Keratinocyte (primary cell): ENCODE results near the gene CHAC1. TPM values are rescaled to one million over a fixed set of nuclear protein-coding genes. Genes with fewer than 3 reads are reported as not detected.

Experiments
- DNase-seq: peaks from one replicate; pipeline ENCODE4 v3.0.0-alpha.2; 2011; ENCODE audit warnings: low read depth, missing footprints, low spot score
- FAIRE-seq: peaks from 2 replicates; lab custom pipeline; 2011; peaks lifted over from hg19 to GRCh38; lab: Jason Lieb, UNC
- H2AFZ ChIP-seq: 2 replicates; pipeline ENCODE4 v1.6.0; 2012; ENCODE audit warnings: low read length, control low read depth, inconsistent platforms; ENCODE audit not compliant: control insufficient read depth
- H3K27ac ChIP-seq: 2 replicates; pipeline ENCODE4 v1.5.1; 2011; ENCODE audit warnings: low read length; ENCODE audit not compliant: control insufficient read depth, insufficient read depth
- H3K27me3 ChIP-seq: 3 replicates; pipeline ENCODE4 v1.6.0; 2011; ENCODE audit warnings: low read length; ENCODE audit not compliant: control insufficient read depth, insufficient read depth; ENCODE audit errors: extremely low read depth
- H3K36me3 ChIP-seq, 2 experiments: 2 replicates in 1 of 2; 3 replicates in 1 of 2; pipeline ENCODE4 v1.5.1; 2011; ENCODE audit warnings: low read length in 2 of 2, mild to moderate bottlenecking in 1 of 2; ENCODE audit not compliant: control insufficient read depth in 2 of 2, insufficient read depth in 2 of 2; ENCODE audit errors: extremely low read depth in 1 of 2
- H3K4me1 ChIP-seq: 3 replicates; pipeline ENCODE4 v1.5.1; 2011; ENCODE audit warnings: low read length; ENCODE audit not compliant: control insufficient read depth, insufficient read depth; ENCODE audit errors: extremely low read depth
- H3K4me2 ChIP-seq: 3 replicates; pipeline ENCODE4 v1.6.0; 2011; ENCODE audit warnings: low read depth, low read length; ENCODE audit not compliant: control insufficient read depth, insufficient read depth; ENCODE audit errors: extremely low read depth
- H3K4me3 ChIP-seq, 3 experiments: fragments of 200-600 bp in 1 of 3; sonication (generic) in 1 of 3; 2 replicates in 2 of 3; 3 replicates in 1 of 3; pipeline ENCODE4 v1.5.1; 2011 to 2016; ENCODE audit warnings: low read length in 3 of 3, mild to moderate bottlenecking in 3 of 3, control low read depth in 2 of 3, inconsistent platforms in 1 of 3, low read depth in 1 of 3, mixed read lengths in 1 of 3, mixed run types in 1 of 3, moderate library complexity in 1 of 3; ENCODE audit not compliant: control insufficient read depth in 2 of 3, insufficient read depth in 2 of 3; ENCODE audit errors: extremely low read depth in 1 of 3
- H3K79me2 ChIP-seq: 2 replicates; pipeline ENCODE4 v1.6.0; 2012; ENCODE audit warnings: low read length; ENCODE audit not compliant: control insufficient read depth, insufficient read depth
- H3K9ac ChIP-seq: 3 replicates; pipeline ENCODE4 v1.6.0; 2011; ENCODE audit warnings: low read length; ENCODE audit not compliant: control insufficient read depth, insufficient read depth; ENCODE audit errors: extremely low read depth
- H3K9me1 ChIP-seq: 3 replicates; pipeline ENCODE4 v1.6.0; 2011; ENCODE audit warnings: low read length; ENCODE audit not compliant: control insufficient read depth, insufficient read depth; ENCODE audit errors: extremely low read depth
- H3K9me3 ChIP-seq: 2 replicates; pipeline ENCODE4 v1.5.1; 2012; ENCODE audit warnings: low read depth, low read length; ENCODE audit not compliant: control insufficient read depth
- H4K20me1 ChIP-seq: 3 replicates; pipeline ENCODE4 v1.6.0; 2011; ENCODE audit warnings: low read length; ENCODE audit not compliant: control insufficient read depth, insufficient read depth; ENCODE audit errors: extremely low read depth
- CTCF ChIP-seq, 3 experiments: IDR thresholded peaks in 1 of 3; conservative IDR thresholded peaks in 1 of 3; optimal IDR thresholded peaks in 1 of 3; 2 replicates in 2 of 3; 3 replicates in 1 of 3; pipeline versions ENCODE3 to v1.5.1; 2011; ENCODE audit warnings: low read length in 3 of 3, mild to moderate bottlenecking in 3 of 3, moderate library complexity in 2 of 3, control low read depth in 1 of 3, inconsistent platforms in 1 of 3; ENCODE audit not compliant: insufficient read depth in 2 of 3; ENCODE audit errors: extremely low read depth in 1 of 3
- EZH2 ChIP-seq: IDR thresholded peaks from one replicate; pipeline ENCODE4 v1.6.1; 2012; ENCODE audit warnings: inconsistent platforms, mild to moderate bottlenecking, low read length, moderate library complexity
- dilution Hi-C: fragments of 300-500 bp; cut with MboI; formaldehyde crosslinking; loops from one replicate; pipeline ENCODE4 v1.7.0; 2020; ENCODE audit warnings: low sequenced_read_pairs; ENCODE audit not compliant: extremely low pct_ligation_motif_present
- polyA plus RNA-seq, 5 experiments: library from polyadenylated mRNA; depleted of rRNA in 3 of 5; stranded (reverse) in 3 of 5; stranded (forward) in 1 of 5; unstranded in 1 of 5; fragments of >200 nt; gene quantifications; 1 replicate in 1 of 5; 2 replicates in 3 of 5; 3 replicates in 1 of 5; pipeline versions ENCODE4 v1.2.1 to v1.2.3, GENCODE V29; 2011 to 2012; ENCODE audit warnings: missing spikeins in 2 of 5, low read depth in 1 of 5, low replicate concordance in 1 of 5

Gene CHAC1
- polyA plus RNA-seq, 1 donor (not counting 4 experiments of a cell fraction or from before 2014, with no cell fraction given) = 6.4 TPM

GRCh38 chr15:40906091-40906990, 46.9 kb upstream of the CHAC1 start:
- H2AFZ ChIP-seq = no peak overlapping the region
- peaks cover 10 to 14% of the 10 kb centered on the region in 2 experiments for H3K36me3 ChIP-seq
- dilution Hi-C loops = loop anchor here (25.0 kb wide), 1 partner anchor 106 kb away; no protein-coding TSS in a partner anchor
- peak overlapping the region in 1 of 3 experiments; percentile 46 for H3K4me3 ChIP-seq
- peak overlapping the region; percentile 42 for H3K9ac ChIP-seq
- H3K27me3 ChIP-seq = no peaks in the 10 kb centered on the region
- FAIRE-seq (peak; percentile 67), DNase-seq (peak; percentile 36)
- peaks cover 2% of the 10 kb centered on the region for H3K79me2 ChIP-seq
- no peaks in the 10 kb centered on the region for H4K20me1 ChIP-seq
- H3K9me3 ChIP-seq = no peaks in the 10 kb centered on the region
- peak overlapping the region; percentile 69 for H3K4me2 ChIP-seq
- peaks cover 28% of the 10 kb centered on the region for H3K4me1 ChIP-seq
- H3K27ac ChIP-seq = no peak overlapping the region
- TF ChIP-seq CTCF (optimal IDR thresholded peaks at IDR 0.05 in 1 of 3, IDR thresholded peaks at IDR 0.05 in 1 of 3, conservative IDR thresholded peaks at IDR 0.05 in 1 of 3; ENCODE audit: extremely low read depth in 1 of 3, insufficient read depth in 2 of 3, low read length in 3 of 3) = peak; percentile 48 to 73 (median 64)
- TF ChIP-seq EZH2 = no peak
- H3K9me1 ChIP-seq = peaks cover 4% of the 10 kb centered on the region

- Histone ChIP-seq H3K36me3 (peaks cover 10 to 14% of the 10 kb centered on the region in 2 experiments), H4K20me1 (no peaks in the 10 kb centered on the region), H3K4me1 (peaks cover 28% of the 10 kb centered on the region), H3K9ac (peak overlapping the region; percentile 42), H3K27ac (no peak overlapping the region), H2AFZ (no peak overlapping the region), H3K4me2 (peak overlapping the region; percentile 69), H3K9me3 (no peaks in the 10 kb centered on the region), H3K79me2 (peaks cover 2% of the 10 kb centered on the region), H3K4me3 (peak overlapping the region in 1 of 3 experiments; percentile 46), H3K9me1 (peaks cover 4% of the 10 kb centered on the region), H3K27me3 (no peaks in the 10 kb centered on the region)
- FAIRE-seq (no peak), DNase-seq (no peak)
- TF ChIP-seq CTCF (optimal IDR thresholded peaks at IDR 0.05 in 1 of 3, IDR thresholded peaks at IDR 0.05 in 1 of 3, conservative IDR thresholded peaks at IDR 0.05 in 1 of 3; ENCODE audit: extremely low read depth in 1 of 3, insufficient read depth in 2 of 3, low read length in 3 of 3) = no peak
- no peak for TF ChIP-seq EZH2
- dilution Hi-C loops = loop anchor here (25.0 kb wide), 1 partner anchor 105 kb away; no protein-coding TSS in a partner anchor
These were observed 46.1 kb upstream of the CHAC1 start for GRCh38 chr15:40906991-40907802.
